Activated CD8-positive, alpha-beta memory T cell treated with anti-CD3 and anti-CD28 coated beads for 36 hours (primary cell): Measurements from ENCODE around the gene RALY. TPM values are rescaled to one million over a fixed set of nuclear protein-coding genes. Genes with fewer than 3 reads are reported as not detected.
"Not testable (repeated sequence)": the region's sequence is repeated elsewhere in the genome, so short reads cannot be mapped to it uniquely, and the experiment has no call there.

Experiments
- CTCF ChIA-PET: fragments of 350-600 bp; sonication (Branson Sonifier 250); formaldehyde crosslinking; loops from one replicate; lab custom pipeline; 2021; ENCODE audit warnings: antibody characterized with exemption; lab: Charles Lee
- POLR2A ChIA-PET: fragments of 350-600 bp; sonication (Branson Sonifier 250); formaldehyde crosslinking; loops from one replicate; lab custom pipeline; 2021; ENCODE audit warnings: antibody characterized with exemption; lab: Charles Lee
- total RNA-seq, 2 experiments: library from RNA; stranded (reverse); gene quantifications; one replicate each; pipeline ENCODE4 v1.2.3, GENCODE V29; 2021

RALY gene
- total RNA-seq, 2 experiments from 2014 or later: 145 to 148 TPM

- ChIA-PET CTCF (interaction anchor here (0.7 kb wide), 1 partner anchor 266 kb away, joined by 3 read pairs; no protein-coding TSS in a partner anchor), POLR2A (no interaction called here)
These were observed 116.5 kb downstream of the RALY start for GRCh38 chr20:34110025-34110744.

- CTCF ChIA-PET: interaction anchor here (2.0 kb wide), 1 partner anchor 42 kb away, joined by 6 read pairs; no protein-coding TSS in a partner anchor
- POLR2A ChIA-PET: interaction anchor here (1.7 kb wide), 2 partner anchors 33 to 299 kb away, joined by 7 to 14 read pairs; partner anchors contain the start of gene CHMP4B
These were observed 117.3 kb downstream of the RALY start for GRCh38 chr20:34110745-34111641.

GRCh38 chr20:34111702-34112599 lies 118.2 kb downstream of the RALY start, which contains the start of gene EIF2S2:
Gene EIF2S2 (minus strand): TSS chr20:34112243. CDS start chr20:34112110, 133 bp downstream.
- CTCF ChIA-PET: interaction anchor here (0.6 to 2.0 kb wide), 6 partner anchors 8 to 1960 kb away, joined by 3 to 6 read pairs (median 4); no protein-coding TSS in a partner anchor
- POLR2A ChIA-PET: interaction anchor here (0.6 to 2.0 kb wide), 13 partner anchors 8 to 719 kb away, joined by 3 to 14 read pairs (median 4); partner anchors contain the start of genes CHMP4B, MAP1LC3A and RALY

GRCh38 chr20:34112600-34113101 lies 118.9 kb downstream of the RALY start:
- ChIA-PET CTCF (interaction anchor here (0.6 to 2.0 kb wide), 6 partner anchors 9 to 1959 kb away, joined by 3 to 6 read pairs (median 4); no protein-coding TSS in a partner anchor), POLR2A (interaction anchor here (0.6 to 2.0 kb wide), 12 partner anchors 9 to 446 kb away, joined by 3 to 14 read pairs (median 6); partner anchors contain the start of genes CHMP4B, MAP1LC3A and RALY)

GRCh38 chr20:34114809-34115208 lies 121.1 kb downstream of the RALY start:
- ChIA-PET CTCF (no interaction called here), POLR2A (no interaction called here)

GRCh38 chr20:34115232-34115631 lies 121.5 kb downstream of the RALY start:
- ChIA-PET POLR2A (no interaction called here), CTCF (no interaction called here)

GRCh38 chr20:34120213-34120612 lies 126.5 kb downstream of the RALY start:
- POLR2A ChIA-PET: no interaction called here
- CTCF ChIA-PET: interaction anchor here (1.0 kb wide), 1 partner anchor 9 kb away, joined by 3 read pairs; no protein-coding TSS in a partner anchor

- POLR2A ChIA-PET: no interaction called here
These were observed 128.7 kb downstream of the RALY start for GRCh38 chr20:34122274-34122980.

GRCh38 chr20:34123309-34123708 lies 129.6 kb downstream of the RALY start:
- POLR2A ChIA-PET: no interaction called here

More at GRCh38 chr20:34122274-34122980, 128.7 kb downstream of the RALY start:
- CTCF ChIA-PET: no interaction called here

GRCh38 chr20:34124469-34125249 lies 130.9 kb downstream of the RALY start:
- POLR2A ChIA-PET: interaction anchor here (0.6 kb wide), 1 partner anchor 11 kb away, joined by 3 read pairs; no protein-coding TSS in a partner anchor
- CTCF ChIA-PET: interaction anchor here (0.5 kb wide), 1 partner anchor 11 kb away, joined by 3 read pairs; no protein-coding TSS in a partner anchor

More at GRCh38 chr20:34123309-34123708, 129.6 kb downstream of the RALY start:
- CTCF ChIA-PET: no interaction called here

- ChIA-PET CTCF (no interaction called here), POLR2A (no interaction called here)
These were observed 134.1 kb downstream of the RALY start for GRCh38 chr20:34127792-34128191.

- CTCF ChIA-PET: interaction anchor here (0.7 to 1.8 kb wide), 7 partner anchors 10 to 338 kb away, joined by 3 to 11 read pairs (median 4); partner anchors contain the start of gene EIF2S2
- POLR2A ChIA-PET: no interaction called here
These were observed 135.9 kb downstream of the RALY start for GRCh38 chr20:34129518-34130162.

GRCh38 chr20:34131491-34131890 lies 137.8 kb downstream of the RALY start:
- CTCF ChIA-PET: interaction anchor here (1.3 kb wide), 1 partner anchor 216 kb away, joined by 4 read pairs; no protein-coding TSS in a partner anchor
- POLR2A ChIA-PET: no interaction called here

GRCh38 chr20:34132491-34132890 lies 138.8 kb downstream of the RALY start:
- POLR2A ChIA-PET, CTCF ChIA-PET: not testable (repeated sequence)

- CTCF ChIA-PET: interaction anchor here (0.6 kb wide), 1 partner anchor 255 kb away, joined by 3 read pairs; no protein-coding TSS in a partner anchor
- POLR2A ChIA-PET: not testable (repeated sequence)
These were observed 139.2 kb downstream of the RALY start for GRCh38 chr20:34132943-34133342.
